ENCODE results near the gene TREML2. TPM values are rescaled to one million over a fixed set of nuclear protein-coding genes. Genes with fewer than 3 reads are reported as not detected.

TREML2 gene
- polyA plus RNA-seq, 1 of the 3 experiments (the other 2 are of a cell fraction): not detected

- Histone ChIP-seq H3K9ac (no peak overlapping the region), H2AFZ (ENCODE audit: low read depth) (no peak overlapping the region), H3K36me3 (replicated peaks in 1 of 2; ENCODE audit: control insufficient read depth in 1 of 2, insufficient read depth in 2 of 2, low read length in 1 of 2) (no peaks in the 10 kb centered on the region), H3K9me3 (no peaks in the 10 kb centered on the region), H3K27me3 (ENCODE audit: insufficient read depth) (peaks cover 36% of the 10 kb centered on the region; the same call in 1 of the 2 replicates), H3K4me3 (ENCODE audit: low read depth in 2 of 2, low read length in 1 of 2) (no peak overlapping the region), H3K79me2 (ENCODE audit: insufficient read depth) (no peaks in the 10 kb centered on the region), H3K27ac (ENCODE audit: low read depth in 2 of 2, low read length in 1 of 2) (no peak overlapping the region), H3F3A (replicated peaks; ENCODE audit: insufficient read depth) (no peaks in the 10 kb centered on the region), H3K4me2 (no peak overlapping the region), H4K20me1 (ENCODE audit: insufficient read depth) (no peaks in the 10 kb centered on the region), H3K4me1 (ENCODE audit: control insufficient read depth in 1 of 2, insufficient read depth in 2 of 2, low read depth in 1 of 2, low read length in 1 of 2) (no peaks in the 10 kb centered on the region), H3K9me2 (no peaks in the 10 kb centered on the region)
- POLR2A ChIA-PET: no interaction called here
- TF ChIP-seq EZH2phosphoT487 (IDR thresholded peaks at IDR 0.05; ENCODE audit: borderline replicate concordance, low read depth) (no peak), GATA2 (CRISPR knock-in tag; IDR thresholded peaks at IDR 0.05) (no peak), REST (IDR thresholded peaks at IDR 0.05; ENCODE audit: low read depth, low read length) (no peak), FOSL2 (IDR thresholded peaks at IDR 0.05; ENCODE audit: borderline replicate concordance, low read depth) (no peak), USF1 (IDR thresholded peaks at IDR 0.05; ENCODE audit: borderline replicate concordance, low read depth) (no peak), CHD2 (IDR thresholded peaks at IDR 0.05; ENCODE audit: low read length, partially characterized antibody) (no peak), TEAD4 (IDR thresholded peaks at IDR 0.05; ENCODE audit: borderline replicate concordance, insufficient read depth) (no peak), MAX (IDR thresholded peaks at IDR 0.05; ENCODE audit: low read depth) (no peak), SIN3A (IDR thresholded peaks at IDR 0.05; ENCODE audit: borderline replicate concordance, low read depth, low read length) (no peak), NRF1 (IDR thresholded peaks at IDR 0.05; ENCODE audit: low read depth, low read length) (no peak), RFX5 (IDR thresholded peaks at IDR 0.05; ENCODE audit: low read length) (no peak), IRF3 (IDR thresholded peaks at IDR 0.05; ENCODE audit: low read depth, low read length) (no peak), JUND (IDR thresholded peaks at IDR 0.05) (no peak), MXI1 (IDR thresholded peaks at IDR 0.05; ENCODE audit: low read depth, low read length) (no peak), FOXM1 (IDR thresholded peaks at IDR 0.05; ENCODE audit: low read depth) (no peak), CTCF (IDR thresholded peaks at IDR 0.05) (no peak), TAF1 (IDR thresholded peaks at IDR 0.05; ENCODE audit: borderline replicate concordance, low read depth, low read length) (no peak), PBX3 (IDR thresholded peaks at IDR 0.05) (no peak), EP300 (IDR thresholded peaks at IDR 0.05; ENCODE audit: borderline replicate concordance in 1 of 2, low read depth in 1 of 2, low read length in 1 of 2) (no peak), RCOR1 (IDR thresholded peaks at IDR 0.05; ENCODE audit: low read length) (no peak)
- 0% methylated on average over 1 of the region's 3 CpGs for WGBS (ENCODE audit: low lambda C conversion rate)
- CTCF ChIA-PET: no interaction called here
- no peak for DNase-seq
Measured at GRCh38 chr6:41194386-41194785, 6.6 kb downstream of the TREML2 start.
